ENCODE data around the gene PUS10.

- no peak for TF ChIP-seq ZNF8 (CRISPR knock-in tag; IDR thresholded peaks at IDR 0.05)
- TF ChIP-seq ZNF565 (CRISPR knock-in tag; conservative IDR thresholded peaks at IDR 0.05; ENCODE audit: low read depth): no peak
- TF ChIP-seq GLIS3 (CRISPR knock-in tag; IDR thresholded peaks at IDR 0.05): no peak
- TF ChIP-seq TOX (CRISPR knock-in tag; IDR thresholded peaks at IDR 0.05; ENCODE audit: borderline replicate concordance): no peak
- TF ChIP-seq ZFP3 (CRISPR knock-in tag; IDR thresholded peaks at IDR 0.05): no peak
- no peak for TF ChIP-seq PATZ1 (CRISPR knock-in tag; IDR thresholded peaks at IDR 0.05; ENCODE audit: borderline replicate concordance)
These were observed 23.9 kb downstream of the PUS10 start for GRCh38 chr2:60994131-60994530.
